ENCODE results near the gene ACADVL. TPM values are rescaled to one million over a fixed set of nuclear protein-coding genes. Genes with fewer than 3 reads are reported as not detected.
A peak's percentile ranks its signal among the peaks of the same experiment; 100 is the strongest.
"Not testable (repeated sequence)": the region's sequence is repeated elsewhere in the genome, so short reads cannot be mapped to it uniquely, and the experiment has no call there.

Gene ACADVL
- total RNA-seq, 2 donors from 2014 or later: 369 to 471 TPM

DNA sequence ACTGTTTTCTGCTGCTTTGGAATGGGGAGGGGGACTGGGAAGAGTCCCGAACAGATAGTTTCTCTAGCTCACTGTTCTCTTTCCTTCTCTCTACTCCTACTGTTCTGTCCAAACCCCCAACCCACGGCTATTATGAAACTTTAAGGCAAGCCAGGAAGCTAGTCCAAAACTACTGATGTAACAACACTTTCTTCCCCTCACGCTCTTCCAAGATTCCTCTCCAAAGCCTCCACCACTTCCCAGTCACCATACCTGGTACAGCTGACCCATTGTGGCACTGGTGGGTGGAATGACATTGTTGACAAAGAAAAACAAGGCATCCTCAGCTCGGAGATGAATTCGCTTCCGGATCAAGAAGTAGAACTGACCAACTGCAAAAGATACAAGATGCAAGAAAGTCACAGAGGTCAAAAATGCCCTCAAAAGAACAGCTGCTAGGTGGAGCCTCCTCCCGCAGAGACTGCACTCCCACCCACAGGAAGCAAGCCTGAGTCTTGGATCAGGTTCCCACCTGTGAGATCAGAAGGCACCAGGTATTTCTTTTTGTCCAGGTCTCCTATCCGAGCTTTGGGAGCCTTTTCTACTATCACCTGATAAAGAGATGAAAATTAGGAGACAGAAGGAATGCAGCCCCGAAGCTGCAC, 21.5 kb downstream of the ACADVL start:
- Histone ChIP-seq H3K36me3 (peaks cover 22% of the 10 kb centered on the region), H3K9me3 (no peaks in the 10 kb centered on the region), H3K4me1 (ENCODE audit: control insufficient read depth in 1 of 2, low read depth in 2 of 2) (peaks cover 23 to 33% of the 10 kb centered on the region in 2 donors), H3K4me3 (peak overlapping the region; percentile 92), H3K27me3 (replicated peaks; ENCODE audit: insufficient read depth) (no peaks in the 10 kb centered on the region), H3K27ac (peak overlapping the region; percentile 95 to 97)
- TF ChIP-seq, protein P1, sequence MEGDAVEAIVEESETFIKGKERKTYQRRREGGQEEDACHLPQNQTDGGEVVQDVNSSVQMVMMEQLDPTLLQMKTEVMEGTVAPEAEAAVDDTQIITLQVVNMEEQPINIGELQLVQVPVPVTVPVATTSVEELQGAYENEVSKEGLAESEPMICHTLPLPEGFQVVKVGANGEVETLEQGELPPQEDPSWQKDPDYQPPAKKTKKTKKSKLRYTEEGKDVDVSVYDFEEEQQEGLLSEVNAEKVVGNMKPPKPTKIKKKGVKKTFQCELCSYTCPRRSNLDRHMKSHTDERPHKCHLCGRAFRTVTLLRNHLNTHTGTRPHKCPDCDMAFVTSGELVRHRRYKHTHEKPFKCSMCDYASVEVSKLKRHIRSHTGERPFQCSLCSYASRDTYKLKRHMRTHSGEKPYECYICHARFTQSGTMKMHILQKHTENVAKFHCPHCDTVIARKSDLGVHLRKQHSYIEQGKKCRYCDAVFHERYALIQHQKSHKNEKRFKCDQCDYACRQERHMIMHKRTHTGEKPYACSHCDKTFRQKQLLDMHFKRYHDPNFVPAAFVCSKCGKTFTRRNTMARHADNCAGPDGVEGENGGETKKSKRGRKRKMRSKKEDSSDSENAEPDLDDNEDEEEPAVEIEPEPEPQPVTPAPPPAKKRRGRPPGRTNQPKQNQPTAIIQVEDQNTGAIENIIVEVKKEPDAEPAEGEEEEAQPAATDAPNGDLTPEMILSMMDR (IDR thresholded peaks at IDR 0.05): no peak
- ATAC-seq (ENCODE audit: insufficient number of reproducible peaks, low FRiP score, low read depth) (no peak), DNase-seq (ENCODE audit: low spot score) (no peak)

DNA sequence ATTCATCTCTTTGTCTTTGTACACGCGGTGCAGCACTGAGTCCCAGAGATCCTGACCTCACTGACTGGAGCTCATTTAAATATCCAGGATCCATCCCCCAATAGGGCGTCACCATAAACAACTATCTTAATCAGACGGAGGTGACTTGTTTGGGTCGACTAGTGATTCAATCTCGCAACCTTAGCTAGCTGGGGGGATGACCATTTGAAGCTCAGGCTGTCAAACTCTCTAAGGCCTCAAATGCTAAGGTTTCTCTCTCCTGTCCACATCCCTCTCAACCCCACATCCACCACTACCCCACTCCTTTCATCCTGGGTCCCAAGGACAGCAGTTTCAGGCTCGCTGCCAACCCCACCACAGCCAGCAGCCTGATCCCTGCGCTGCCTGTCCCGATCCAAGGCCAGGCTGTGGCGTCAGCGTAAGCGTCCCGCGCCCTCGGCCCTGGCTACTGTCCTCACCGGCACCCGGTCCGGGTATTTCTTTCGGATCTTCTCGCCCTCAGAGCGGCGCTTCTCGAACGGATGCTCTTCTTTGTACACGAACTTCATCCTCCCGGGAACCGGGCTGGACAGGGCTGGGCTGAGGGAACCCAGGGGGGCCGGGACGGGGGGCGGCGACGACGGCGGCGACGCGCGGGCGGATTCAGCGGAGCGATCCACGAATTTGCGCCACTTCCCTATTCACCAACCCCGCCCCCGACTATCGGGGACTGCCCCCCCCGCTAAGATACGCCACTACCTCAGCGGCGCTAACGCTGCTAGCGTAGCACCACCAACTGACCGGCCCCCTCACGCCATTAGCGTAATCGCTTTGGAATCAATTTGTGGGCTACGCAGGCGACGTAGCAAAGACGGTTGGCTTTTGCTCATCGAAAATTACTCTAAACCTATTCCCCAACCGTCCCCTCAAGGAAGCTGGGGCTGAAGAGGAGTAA, 22.3 kb downstream of the ACADVL start, which contains the start of gene GABARAP:
GABARAP (minus strand) TSS at position 667 of the 934 bp plus-strand sequence; CDS start at position 548, 119 bp downstream.
- Histone ChIP-seq H3K9me3 (no peaks in the 10 kb centered on the region), H3K36me3 (peaks cover 28% of the 10 kb centered on the region), H3K27ac (peak within 1 kb of the TSS; percentile 95 to 97), H3K4me1 (ENCODE audit: control insufficient read depth in 1 of 2, low read depth in 2 of 2) (peaks cover 23 to 32% of the 10 kb centered on the region in 2 donors), H3K4me3 (peak within 1 kb of the TSS; percentile 92), H3K27me3 (replicated peaks; ENCODE audit: insufficient read depth) (no peaks in the 10 kb centered on the region)
- DNase-seq (ENCODE audit: low spot score): peak; percentile 83
- TF ChIP-seq, protein P1 (IDR thresholded peaks at IDR 0.05): no peak
- ATAC-seq (ENCODE audit: insufficient number of reproducible peaks, low FRiP score, low read depth): peak; percentile 14

DNA sequence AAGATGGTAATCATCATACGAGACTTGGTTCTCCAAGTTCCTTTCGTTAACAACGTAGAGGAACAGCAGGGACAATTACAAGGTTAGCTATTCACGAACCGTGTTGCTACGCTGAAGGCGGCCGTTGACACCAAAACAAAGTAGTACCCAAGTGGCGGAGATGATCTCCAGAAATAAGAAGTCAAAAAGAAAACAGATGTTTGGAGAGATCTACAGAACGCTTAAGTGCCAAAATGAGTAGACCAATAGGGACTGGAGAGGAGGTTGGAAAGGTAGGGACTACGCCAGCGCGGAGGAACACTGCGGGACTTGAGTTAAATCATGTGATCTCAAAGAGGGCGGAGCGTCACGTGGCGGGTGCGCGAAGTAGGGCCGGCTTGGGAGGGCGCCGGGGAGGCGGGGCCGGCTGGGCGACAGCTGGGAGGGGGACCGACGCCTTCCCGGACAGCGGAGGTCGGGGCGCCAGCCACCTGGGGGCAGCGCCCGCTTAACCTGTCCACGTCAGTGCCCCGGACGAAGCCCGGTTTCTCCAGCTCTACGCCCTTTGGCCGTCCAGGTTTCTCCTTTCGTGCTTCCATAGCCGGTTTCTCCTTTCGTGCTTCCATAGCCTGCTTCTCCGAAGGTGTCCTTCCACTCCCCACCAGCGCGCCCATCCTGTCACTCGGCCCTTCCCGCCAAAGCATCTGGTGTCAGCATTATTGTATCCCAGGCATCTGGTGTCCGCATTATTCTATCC, 23.1 kb downstream of the ACADVL start:
- peak; percentile 34 for ATAC-seq (ENCODE audit: insufficient number of reproducible peaks, low FRiP score, low read depth)
- peak; percentile 88 for DNase-seq (ENCODE audit: low spot score)

DNA sequence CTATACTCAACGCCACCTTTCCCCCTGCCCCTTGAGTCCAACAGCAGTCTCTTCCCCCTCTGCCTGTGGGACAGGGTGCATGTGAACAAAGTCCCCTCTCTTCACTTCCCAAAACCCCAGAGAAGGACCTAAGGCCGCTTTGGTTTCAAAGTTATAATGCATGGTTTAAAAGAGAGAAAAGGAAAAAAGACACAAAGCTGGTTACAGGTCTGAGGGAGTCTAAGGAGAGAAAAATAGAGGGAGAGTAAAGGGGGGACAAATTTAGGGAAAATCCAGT, 23.7 kb downstream of the ACADVL start:
- Histone ChIP-seq H3K36me3 (peaks cover 28% of the 10 kb centered on the region), H3K4me3 (peak overlapping the region; percentile 92), H3K27me3 (replicated peaks; ENCODE audit: insufficient read depth) (no peaks in the 10 kb centered on the region), H3K9me3 (no peaks in the 10 kb centered on the region), H3K27ac (peak overlapping the region; percentile 95 to 97), H3K4me1 (ENCODE audit: control insufficient read depth in 1 of 2, low read depth in 2 of 2) (peaks cover 18 to 26% of the 10 kb centered on the region in 2 donors)
- no peak for ATAC-seq (ENCODE audit: insufficient number of reproducible peaks, low FRiP score, low read depth)
- TF ChIP-seq, protein P1 (IDR thresholded peaks at IDR 0.05): no peak
- no peak for DNase-seq (ENCODE audit: low spot score)

More for the DNA sequence above, 23.1 kb downstream of the ACADVL start:
- Histone ChIP-seq H3K36me3 (peaks cover 28% of the 10 kb centered on the region), H3K27me3 (replicated peaks; ENCODE audit: insufficient read depth) (no peaks in the 10 kb centered on the region), H3K27ac (peak overlapping the region; percentile 95 to 97), H3K9me3 (no peaks in the 10 kb centered on the region), H3K4me3 (peak overlapping the region; percentile 92), H3K4me1 (ENCODE audit: control insufficient read depth in 1 of 2, low read depth in 2 of 2) (peaks cover 18 to 26% of the 10 kb centered on the region in 2 donors)
- TF ChIP-seq, protein P1 (IDR thresholded peaks at IDR 0.05): no peak

DNA sequence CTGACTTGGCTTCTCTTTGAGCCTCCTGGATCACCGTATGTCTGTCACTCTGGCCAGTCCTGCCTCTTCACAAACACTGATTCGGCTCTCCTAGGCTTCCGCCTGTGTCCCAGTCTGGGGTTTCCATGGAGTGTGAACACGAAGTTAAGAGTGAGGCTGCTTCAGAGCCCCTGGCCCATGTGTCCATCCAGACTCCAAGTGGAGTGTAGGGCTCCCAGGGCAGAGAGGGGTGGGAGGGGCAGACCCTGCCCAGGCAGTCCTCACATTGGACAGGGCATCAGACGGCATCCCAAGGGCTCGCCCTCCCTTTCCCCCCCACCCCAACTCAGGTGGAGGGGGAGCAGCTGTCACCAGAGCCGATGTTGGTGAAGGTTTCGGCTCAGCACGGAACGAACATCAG, 24.1 kb downstream of the ACADVL start:
- H3K4me3 ChIP-seq: peak overlapping the region; percentile 92
- not testable (repeated sequence) for DNase-seq (ENCODE audit: low spot score); H3K27me3 ChIP-seq (replicated peaks; ENCODE audit: insufficient read depth); ATAC-seq (ENCODE audit: insufficient number of reproducible peaks, low FRiP score, low read depth); H3K9me3 ChIP-seq
- H3K36me3 ChIP-seq: peaks cover 28% of the 10 kb centered on the region
- H3K27ac ChIP-seq: peak overlapping the region; percentile 95 to 97
- peaks cover 18 to 30% of the 10 kb centered on the region in 2 donors for H3K4me1 ChIP-seq (ENCODE audit: control insufficient read depth in 1 of 2, low read depth in 2 of 2)
